Progenitor cell of endocrine pancreas (in vitro differentiated cells): ENCODE measurements around the gene USP10. TPM values are rescaled to one million over a fixed set of nuclear protein-coding genes. Genes with fewer than 3 reads are reported as not detected.

ENCODE experiments used
- DNase-seq: peaks from one replicate; pipeline ENCODE4 v3.0.0; 2021; ENCODE audit warnings: low spot score; ENCODE audit not compliant: unreplicated experiment
- H3K27ac Mint-ChIP-seq: 2 replicates; pipeline ENCODE4 v1.8.0; 2021; ENCODE audit warnings: mild to moderate bottlenecking, moderate library complexity, mixed read lengths
- H3K27me3 Mint-ChIP-seq: 2 replicates; pipeline ENCODE4 v1.8.0; 2021; ENCODE audit warnings: mixed read lengths
- H3K36me3 Mint-ChIP-seq: 2 replicates; pipeline ENCODE4 v1.8.0; 2022; ENCODE audit warnings: mixed read lengths; ENCODE audit not compliant: insufficient read depth
- H3K4me1 Mint-ChIP-seq: 2 replicates; pipeline ENCODE4 v1.8.0; 2021; ENCODE audit warnings: low read depth, mixed read lengths
- H3K4me3 Mint-ChIP-seq: 2 replicates; pipeline ENCODE4 v1.8.0; 2021; ENCODE audit warnings: low read depth, mild to moderate bottlenecking, moderate library complexity, mixed read lengths
- H3K9me3 Mint-ChIP-seq: 2 replicates; pipeline ENCODE4 v1.8.0; 2021; ENCODE audit warnings: low read depth, mixed read lengths
- total RNA-seq: library from RNA; stranded (reverse); gene quantifications from 2 replicates; pipeline ENCODE4 v1.2.1, GENCODE V29; 2021
- TF ChIP-seq, protein P1 (sequence below): fragments of 200-600 bp; sonication (generic); IDR thresholded peaks from one replicate; pipeline ENCODE4 v1.5.0; 2021; ENCODE audit warnings: antibody characterized with exemption, mild to moderate bottlenecking; ENCODE audit not compliant: unreplicated experiment

Gene USP10
- total RNA-seq, 1 donor from 2014 or later, result 139 TPM

DNA sequence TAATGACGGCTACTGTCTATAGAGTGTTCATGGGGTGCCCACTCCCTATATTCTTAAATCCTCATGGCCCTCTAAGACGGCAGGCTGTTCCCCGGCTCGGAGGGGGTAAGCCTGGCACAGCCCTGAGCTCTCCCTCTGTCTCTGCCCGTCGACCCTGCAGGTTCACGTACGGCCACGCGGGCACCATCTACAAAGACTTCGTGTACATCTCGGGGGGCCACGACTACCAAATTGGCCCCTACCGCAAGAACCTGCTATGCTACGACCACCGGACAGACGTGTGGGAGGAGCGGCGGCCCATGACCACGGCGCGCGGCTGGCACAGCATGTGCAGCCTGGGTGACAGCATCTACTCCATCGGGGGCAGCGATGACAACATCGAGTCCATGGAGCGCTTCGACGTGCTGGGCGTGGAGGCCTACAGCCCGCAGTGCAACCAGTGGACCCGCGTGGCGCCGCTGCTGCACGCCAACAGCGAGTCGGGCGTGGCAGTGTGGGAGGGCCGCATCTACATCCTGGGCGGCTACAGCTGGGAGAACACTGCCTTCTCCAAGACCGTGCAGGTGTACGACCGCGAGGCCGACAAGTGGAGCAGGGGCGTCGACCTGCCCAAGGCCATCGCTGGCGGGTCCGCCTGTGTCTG is 38.3 kb upstream of the USP10 start:
- Mint-ChIP-seq H3K4me3 (no peak overlapping the region), H3K4me1 (no peaks in the 10 kb centered on the region), H3K36me3 (peaks cover 32% of the 10 kb centered on the region), H3K27me3 (no peaks in the 10 kb centered on the region), H3K9me3 (no peaks in the 10 kb centered on the region), H3K27ac (no peak overlapping the region)
- TF ChIP-seq, protein P1, sequence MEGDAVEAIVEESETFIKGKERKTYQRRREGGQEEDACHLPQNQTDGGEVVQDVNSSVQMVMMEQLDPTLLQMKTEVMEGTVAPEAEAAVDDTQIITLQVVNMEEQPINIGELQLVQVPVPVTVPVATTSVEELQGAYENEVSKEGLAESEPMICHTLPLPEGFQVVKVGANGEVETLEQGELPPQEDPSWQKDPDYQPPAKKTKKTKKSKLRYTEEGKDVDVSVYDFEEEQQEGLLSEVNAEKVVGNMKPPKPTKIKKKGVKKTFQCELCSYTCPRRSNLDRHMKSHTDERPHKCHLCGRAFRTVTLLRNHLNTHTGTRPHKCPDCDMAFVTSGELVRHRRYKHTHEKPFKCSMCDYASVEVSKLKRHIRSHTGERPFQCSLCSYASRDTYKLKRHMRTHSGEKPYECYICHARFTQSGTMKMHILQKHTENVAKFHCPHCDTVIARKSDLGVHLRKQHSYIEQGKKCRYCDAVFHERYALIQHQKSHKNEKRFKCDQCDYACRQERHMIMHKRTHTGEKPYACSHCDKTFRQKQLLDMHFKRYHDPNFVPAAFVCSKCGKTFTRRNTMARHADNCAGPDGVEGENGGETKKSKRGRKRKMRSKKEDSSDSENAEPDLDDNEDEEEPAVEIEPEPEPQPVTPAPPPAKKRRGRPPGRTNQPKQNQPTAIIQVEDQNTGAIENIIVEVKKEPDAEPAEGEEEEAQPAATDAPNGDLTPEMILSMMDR, result no peak
- no peak for DNase-seq

DNA sequence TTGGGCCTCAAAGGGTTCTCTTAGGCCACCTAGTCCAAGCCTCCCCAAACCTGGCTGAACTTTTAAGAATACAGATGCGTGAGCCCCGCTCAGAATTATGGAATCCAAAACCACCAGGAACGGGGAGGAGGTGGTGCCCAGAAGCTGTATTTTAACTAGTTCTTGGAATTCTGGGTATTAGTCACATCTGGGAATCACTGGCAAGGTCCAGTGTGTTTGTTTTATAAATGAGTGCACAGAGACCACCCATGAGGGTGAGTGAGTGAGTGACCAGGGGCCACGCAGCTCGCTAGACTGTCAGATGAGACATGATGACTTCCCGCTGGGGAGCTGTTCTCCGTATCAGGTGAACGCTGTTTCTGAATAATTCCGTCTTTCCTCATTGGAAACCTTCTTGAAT is 37.3 kb upstream of the USP10 start:
- H3K9me3 Mint-ChIP-seq, result no peaks in the 10 kb centered on the region
- peaks cover 28% of the 10 kb centered on the region for H3K36me3 Mint-ChIP-seq
- TF ChIP-seq, protein P1, result no peak
- no peak overlapping the region for H3K4me3 Mint-ChIP-seq
- peaks cover 2% of the 10 kb centered on the region for H3K4me1 Mint-ChIP-seq
- DNase-seq, result no peak
- no peak overlapping the region for H3K27ac Mint-ChIP-seq
- H3K27me3 Mint-ChIP-seq, result no peaks in the 10 kb centered on the region

DNA sequence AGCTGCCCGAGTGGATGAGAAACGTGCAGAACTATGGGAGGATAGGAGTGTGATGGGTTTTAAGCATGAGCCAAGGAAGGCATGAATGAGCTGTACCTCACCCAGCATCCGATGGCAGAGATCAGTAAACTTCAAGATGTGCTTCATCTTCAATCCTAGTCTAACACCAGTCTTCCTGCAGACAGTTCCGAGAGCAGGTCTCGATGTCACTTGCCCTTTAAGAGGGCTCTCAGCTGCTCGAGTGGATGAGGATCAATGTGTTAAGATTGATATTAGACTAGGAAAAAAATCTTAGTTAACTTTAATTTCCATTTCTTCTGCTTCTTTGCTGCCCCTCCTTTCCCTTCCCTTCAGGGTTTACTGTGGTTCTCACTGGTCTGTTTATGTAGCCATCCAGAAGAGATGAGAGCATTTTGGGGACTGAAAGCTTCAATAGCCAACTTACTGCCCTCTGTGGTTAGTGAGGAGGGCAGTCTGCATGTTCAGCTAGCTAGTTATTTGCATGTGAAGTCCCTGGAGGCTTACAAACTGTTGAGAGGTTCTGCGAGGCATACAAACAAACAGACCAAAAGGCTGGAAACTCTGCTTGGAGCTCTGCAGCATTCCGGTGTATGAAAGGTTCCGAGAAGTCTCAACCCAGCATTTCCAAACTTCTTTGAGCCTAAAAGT is 36.2 kb upstream of the USP10 start:
- Mint-ChIP-seq H3K4me3 (no peak overlapping the region), H3K27ac (no peak overlapping the region), H3K36me3 (peaks cover 22% of the 10 kb centered on the region), H3K27me3 (no peaks in the 10 kb centered on the region), H3K4me1 (peaks cover 6% of the 10 kb centered on the region), H3K9me3 (no peaks in the 10 kb centered on the region)
- TF ChIP-seq, protein P1, result no peak
- no peak for DNase-seq

DNA sequence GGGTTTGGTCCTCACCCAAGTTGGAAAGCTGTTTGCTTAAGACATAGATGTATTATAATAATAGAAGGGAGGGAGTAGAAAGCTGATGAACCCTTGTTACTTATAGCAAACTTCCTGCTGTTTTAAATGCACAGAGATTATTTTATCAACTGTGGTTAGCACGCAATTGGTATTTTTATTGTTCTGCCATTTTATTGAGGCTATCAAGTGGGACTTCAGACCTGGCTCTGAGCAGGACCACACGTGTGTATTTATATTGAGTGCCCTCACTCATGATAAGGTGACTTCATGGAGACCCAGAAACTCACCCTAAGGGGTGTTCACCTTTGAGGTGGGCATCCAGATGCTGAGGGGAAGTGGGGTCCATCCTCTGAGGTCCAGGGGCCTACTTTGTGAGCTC is 34.4 kb upstream of the USP10 start:
- Mint-ChIP-seq H3K27me3 (no peaks in the 10 kb centered on the region), H3K4me3 (no peak overlapping the region), H3K27ac (no peak overlapping the region), H3K9me3 (no peaks in the 10 kb centered on the region), H3K36me3 (peaks cover 15% of the 10 kb centered on the region), H3K4me1 (peaks cover 6% of the 10 kb centered on the region)
- TF ChIP-seq, protein P1, result no peak
- no peak for DNase-seq

DNA sequence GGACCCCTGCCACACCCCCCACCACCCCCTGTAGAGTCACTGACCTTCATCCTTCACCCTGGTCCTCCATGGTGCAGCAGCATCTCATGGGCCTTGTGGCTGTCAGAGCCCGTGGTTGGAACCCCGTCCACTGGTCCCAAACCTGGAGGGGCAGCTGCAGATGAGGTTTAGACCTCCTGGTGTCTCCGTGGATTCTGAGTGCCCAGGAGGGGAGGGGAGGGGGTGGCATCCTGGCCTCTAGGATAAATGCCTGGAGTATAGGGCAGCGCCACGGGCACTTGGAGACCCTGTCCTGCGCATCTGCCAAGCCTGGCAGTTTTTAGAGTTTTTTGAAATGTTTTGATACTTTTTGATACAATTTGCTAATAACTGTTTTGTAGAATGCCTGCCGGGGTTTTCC is 34.0 kb upstream of the USP10 start:
- H3K27me3 Mint-ChIP-seq, result no peaks in the 10 kb centered on the region
- no peaks in the 10 kb centered on the region for H3K9me3 Mint-ChIP-seq
- no peak overlapping the region for H3K27ac Mint-ChIP-seq
- TF ChIP-seq, protein P1, result no peak
- H3K36me3 Mint-ChIP-seq, result peaks cover 15% of the 10 kb centered on the region
- no peak overlapping the region for H3K4me3 Mint-ChIP-seq
- no peak for DNase-seq
- peaks cover 6% of the 10 kb centered on the region for H3K4me1 Mint-ChIP-seq
